DND-41 (cell line): ENCODE measurements around the gene CCDC91.

ENCODE experiments used
- EZH2 ChIP-seq: IDR thresholded peaks from 3 replicates; pipeline ENCODE4 v1.6.1; 2012; ENCODE audit warnings: borderline replicate concordance, low read depth, mild to moderate bottlenecking, moderate library complexity, low read length, inconsistent platforms; ENCODE audit not compliant: severe bottlenecking
- TF ChIP-seq, protein P1 (sequence below): IDR thresholded peaks from 2 replicates; pipeline ENCODE4 v1.5.1; 2012; ENCODE audit warnings: borderline replicate concordance, low read length, moderate library complexity, mild to moderate bottlenecking; ENCODE audit not compliant: poor library complexity, severe bottlenecking; ENCODE audit errors: extremely low read depth

GRCh38 chr12:28367326-28367725 lies 177.1 kb downstream of the CCDC91 start:
- TF ChIP-seq, protein P1, sequence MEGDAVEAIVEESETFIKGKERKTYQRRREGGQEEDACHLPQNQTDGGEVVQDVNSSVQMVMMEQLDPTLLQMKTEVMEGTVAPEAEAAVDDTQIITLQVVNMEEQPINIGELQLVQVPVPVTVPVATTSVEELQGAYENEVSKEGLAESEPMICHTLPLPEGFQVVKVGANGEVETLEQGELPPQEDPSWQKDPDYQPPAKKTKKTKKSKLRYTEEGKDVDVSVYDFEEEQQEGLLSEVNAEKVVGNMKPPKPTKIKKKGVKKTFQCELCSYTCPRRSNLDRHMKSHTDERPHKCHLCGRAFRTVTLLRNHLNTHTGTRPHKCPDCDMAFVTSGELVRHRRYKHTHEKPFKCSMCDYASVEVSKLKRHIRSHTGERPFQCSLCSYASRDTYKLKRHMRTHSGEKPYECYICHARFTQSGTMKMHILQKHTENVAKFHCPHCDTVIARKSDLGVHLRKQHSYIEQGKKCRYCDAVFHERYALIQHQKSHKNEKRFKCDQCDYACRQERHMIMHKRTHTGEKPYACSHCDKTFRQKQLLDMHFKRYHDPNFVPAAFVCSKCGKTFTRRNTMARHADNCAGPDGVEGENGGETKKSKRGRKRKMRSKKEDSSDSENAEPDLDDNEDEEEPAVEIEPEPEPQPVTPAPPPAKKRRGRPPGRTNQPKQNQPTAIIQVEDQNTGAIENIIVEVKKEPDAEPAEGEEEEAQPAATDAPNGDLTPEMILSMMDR, result no peak
- no peak for TF ChIP-seq EZH2
